GM19035 (cell line): ENCODE data around the gene LTBP1.

Source experiments
- ATAC-seq: cut with Tn5 transposase; IDR thresholded peaks from one replicate; pipeline ENCODE4 v1.9.1; 2021; ENCODE audit not compliant: unreplicated experiment

LTBP1 gene

DNA sequence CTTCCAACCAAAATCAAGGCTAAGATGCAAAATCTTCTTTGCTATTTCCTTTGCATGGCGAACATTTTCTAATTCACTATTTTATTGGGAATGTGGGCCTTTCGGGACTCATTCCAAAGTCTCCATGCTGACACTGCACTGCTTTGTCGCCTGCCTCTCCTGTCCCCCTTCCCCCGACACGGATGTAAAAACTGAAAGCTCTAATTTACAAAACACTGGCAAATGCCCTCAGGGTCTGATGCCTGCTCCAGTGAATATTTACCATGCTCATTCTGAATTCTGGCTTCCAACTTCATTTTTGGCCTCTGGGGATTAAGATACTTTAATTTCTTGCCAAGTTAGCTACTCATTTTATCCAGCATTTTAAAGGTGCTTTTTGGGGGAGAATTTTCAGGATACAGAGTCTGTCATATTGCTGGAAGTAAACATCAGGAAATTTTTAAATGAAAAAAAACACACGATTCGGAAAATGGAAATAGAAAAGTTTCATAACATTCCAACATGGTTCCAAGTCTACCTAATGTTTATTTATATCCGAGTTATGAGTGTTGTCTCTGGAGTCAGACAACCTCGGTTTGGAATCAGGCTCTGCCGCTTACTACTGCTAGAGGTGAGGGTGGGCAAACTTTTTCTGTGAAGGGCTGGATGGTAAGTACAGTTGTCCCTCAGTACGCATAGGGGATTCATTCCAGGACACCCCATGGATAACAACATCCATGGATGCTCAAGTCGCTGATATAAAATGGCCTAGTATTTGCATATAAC lies 14.6 kb upstream of the LTBP1 start:
- no peak for ATAC-seq

GRCh38 chr2:32932825-32933755 lies 13.7 kb upstream of the LTBP1 start:
- ATAC-seq, result no peak

DNA sequence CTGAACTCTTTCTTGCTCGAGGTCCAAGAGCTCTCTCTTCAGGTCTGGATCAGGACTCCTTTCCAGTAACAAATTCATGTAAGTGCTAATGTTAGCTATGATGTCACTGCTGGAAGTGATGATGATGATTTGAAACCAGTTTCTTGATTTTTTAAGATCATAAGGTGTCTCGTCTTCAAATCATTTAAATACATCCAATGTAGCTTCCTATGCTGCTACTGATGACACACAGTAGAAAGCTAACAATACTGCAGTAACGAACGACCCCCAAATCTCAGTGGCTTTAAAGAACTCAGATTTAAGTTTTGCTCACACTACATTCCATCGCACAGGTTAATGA lies 13.0 kb upstream of the LTBP1 start:
- ATAC-seq, result no peak

DNA sequence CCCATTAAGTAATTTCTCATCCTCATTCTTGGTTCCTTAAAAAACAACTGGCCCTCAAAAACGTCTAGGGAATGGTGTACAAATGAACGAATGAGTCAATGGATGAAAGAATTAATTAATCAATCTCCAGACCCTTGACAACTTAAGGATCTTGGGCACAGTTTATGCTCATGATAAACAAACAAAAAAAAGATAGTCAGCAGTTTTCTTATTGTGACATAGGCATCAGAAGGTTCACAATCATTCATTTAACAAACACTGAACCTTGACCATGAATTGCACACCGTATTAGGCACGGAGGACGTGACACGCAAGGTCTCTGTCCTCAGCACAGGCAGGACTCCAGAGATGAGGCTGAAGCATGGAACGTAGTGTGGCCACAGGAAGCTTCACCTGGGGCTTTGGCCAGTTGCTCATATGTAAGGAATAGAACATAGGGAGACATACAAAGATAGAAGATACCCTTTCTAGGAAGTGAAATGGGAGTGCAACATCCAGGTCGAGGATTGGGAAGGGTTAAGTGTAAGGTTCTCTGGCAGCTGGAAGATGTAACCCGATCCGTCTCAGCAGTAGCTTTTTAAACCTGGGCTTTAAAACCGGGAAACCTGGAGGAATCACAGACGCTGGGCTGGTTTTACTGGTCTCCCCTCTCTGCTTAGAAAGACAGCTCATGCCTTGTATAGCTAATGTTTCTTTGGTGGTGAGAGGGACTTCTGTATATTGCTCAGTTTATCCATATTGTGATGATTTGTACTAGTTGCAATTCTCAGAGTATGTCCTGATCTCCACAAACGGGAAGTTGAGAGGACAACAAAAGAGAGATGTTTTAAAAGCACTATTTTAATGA lies 8.9 kb upstream of the LTBP1 start:
- ATAC-seq, result no peak

DNA sequence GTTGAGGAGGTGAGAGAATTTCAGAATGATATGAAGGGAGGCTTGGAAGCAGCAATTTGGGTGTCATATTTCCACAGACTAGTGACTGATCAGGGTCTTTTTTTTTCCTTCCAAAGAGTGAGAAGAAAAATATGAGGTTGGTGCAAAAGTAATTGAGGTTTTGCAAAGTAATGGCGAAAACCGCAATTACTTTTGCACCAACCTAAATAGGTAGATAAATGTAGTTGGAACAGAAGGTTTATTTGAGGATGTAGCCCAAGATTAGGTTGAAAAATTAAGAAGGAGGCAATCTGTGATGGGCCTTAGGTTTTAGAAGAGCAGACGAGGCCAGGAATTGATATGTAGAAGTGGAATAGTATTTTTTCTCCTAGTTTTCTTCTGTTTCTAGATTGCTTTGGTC lies 7.8 kb upstream of the LTBP1 start:
- ATAC-seq, result no peak

- ATAC-seq, result no peak
These were observed 6.3 kb upstream of the LTBP1 start for GRCh38 chr2:32940316-32940997.

DNA sequence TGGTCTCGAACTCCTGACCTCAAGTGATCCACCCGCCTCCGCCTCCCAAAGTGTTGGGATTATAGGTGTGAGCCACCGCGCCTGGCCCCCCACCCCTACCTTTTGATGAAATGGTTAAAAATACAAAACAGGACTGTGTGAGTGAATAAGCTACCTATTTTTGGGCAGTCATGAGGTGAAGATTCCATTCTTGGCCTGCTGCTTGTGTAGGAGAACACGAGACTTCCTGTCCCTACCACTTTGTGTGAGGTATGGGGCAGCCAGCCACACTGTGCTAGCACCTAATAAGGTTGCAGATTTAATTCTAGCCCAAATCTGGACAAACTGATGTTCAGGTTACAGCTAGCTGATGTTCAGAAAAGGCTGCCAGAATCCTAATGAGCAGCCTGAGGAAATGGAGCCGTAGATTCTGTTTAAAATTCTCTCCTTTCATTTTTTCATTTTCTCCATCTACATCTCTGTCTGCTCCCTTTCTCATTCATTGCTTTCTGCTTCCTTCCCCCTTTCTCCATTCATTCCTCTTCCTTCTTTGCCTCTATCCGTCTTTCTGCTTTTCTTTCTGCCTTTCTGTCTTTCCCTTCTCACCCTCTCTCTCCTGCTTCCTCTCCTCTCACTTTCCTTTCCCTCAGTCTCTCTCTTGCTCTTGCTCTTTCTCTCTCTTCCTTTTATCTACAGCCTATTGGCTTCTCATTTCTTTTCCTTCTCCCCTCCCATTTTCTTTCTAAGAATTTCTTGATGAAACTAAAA lies 4.6 kb upstream of the LTBP1 start:
- no peak for ATAC-seq

DNA sequence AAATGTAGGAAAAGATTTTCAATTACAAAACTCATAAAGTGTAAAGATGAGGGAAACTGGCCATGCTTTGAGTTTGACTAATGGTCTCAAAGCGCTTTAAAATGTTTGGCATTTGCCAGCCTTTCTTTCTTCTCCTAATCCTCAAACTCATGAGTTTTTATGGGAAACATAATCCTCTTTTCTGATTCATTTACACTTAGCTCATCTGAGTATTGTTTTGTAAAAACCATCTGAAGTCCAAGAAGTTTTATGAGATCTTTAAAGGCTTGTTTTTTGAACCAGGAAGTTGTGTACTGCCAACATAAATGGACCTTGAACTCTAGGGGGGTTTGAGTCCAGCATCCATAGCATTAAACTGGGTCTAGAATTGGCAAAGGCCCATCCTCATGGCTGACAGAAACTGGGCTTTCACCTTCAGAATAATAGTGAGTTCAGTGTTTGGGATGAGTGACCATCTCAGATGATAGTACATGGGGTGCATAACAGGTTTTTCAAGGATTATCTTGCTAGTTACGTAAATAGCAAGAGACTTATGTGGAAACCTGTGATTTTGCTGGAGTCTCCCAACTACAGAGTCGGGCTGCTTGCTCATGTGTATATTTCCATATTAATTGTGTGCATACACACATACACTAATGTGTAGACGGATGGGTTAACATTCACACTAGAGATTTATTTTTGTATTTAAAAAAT lies 3.8 kb upstream of the LTBP1 start:
- ATAC-seq, result no peak

DNA sequence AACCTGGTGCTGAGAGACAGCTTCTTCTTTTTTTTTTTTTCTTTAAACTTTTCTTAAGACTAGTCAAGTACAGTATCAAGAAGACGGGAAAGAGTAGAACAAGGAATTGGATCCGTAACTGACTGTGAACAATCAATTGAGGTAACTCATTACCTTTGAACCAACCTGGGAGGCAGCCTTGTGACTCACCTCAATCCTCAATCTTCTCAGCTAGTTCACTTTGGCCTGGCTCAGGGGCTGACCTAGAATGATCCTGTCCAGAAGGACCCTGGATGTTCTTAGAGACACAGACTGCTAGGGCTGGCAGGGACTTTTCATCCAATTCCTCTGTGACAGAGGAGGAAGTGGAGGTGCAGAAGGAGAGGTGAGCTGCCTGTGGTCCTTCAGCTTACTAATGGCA lies 1.5 kb upstream of the LTBP1 start:
- no peak for ATAC-seq

DNA sequence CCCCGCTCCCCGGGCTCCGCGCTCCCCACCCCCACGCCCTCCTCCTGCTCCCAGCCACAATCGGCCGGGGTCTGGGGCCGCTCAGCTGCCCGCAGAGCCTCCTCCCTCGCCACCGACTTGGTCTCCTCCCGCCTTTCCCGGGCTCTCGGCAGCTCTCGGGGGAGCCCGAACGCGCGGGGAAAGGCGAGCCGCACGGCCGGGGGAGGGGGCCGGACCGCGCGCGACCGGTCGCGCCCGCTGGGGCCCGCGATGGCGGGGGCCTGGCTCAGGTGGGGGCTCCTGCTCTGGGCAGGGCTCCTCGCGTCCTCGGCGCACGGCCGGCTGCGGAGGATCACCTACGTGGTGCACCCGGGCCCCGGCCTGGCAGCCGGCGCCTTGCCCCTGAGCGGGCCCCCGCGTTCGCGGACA lies 327 bp downstream of the LTBP1 start:
- ATAC-seq, result peak; percentile 26

DNA sequence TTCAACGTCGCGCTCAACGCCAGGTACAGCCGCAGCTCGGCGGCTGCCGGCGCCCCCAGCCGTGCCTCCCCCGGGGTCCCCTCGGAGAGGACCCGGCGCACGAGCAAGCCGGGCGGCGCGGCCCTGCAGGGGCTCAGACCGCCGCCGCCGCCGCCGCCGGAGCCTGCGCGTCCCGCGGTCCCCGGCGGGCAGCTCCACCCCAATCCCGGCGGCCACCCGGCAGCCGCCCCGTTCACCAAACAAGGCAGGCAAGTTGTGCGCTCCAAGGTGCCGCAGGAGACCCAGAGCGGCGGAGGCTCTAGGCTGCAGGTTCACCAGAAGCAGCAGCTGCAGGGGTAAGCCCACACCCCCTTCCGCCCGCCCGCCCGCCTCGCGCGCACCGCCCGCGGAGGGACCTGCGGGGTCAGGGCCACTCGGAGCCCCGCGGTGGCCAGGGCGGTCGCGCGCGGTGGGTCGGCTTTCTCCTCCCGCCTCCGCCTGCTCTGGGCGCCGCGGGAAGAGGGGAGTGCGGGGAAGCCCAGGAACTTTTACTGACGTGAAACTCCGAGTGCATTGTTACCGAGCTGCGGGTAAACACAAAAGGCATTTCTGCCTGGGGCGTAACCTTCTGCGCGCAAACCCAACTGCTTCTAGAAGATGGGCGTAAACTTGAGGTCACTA lies 861 bp downstream of the LTBP1 start:
- ATAC-seq, result peak; percentile 36

DNA sequence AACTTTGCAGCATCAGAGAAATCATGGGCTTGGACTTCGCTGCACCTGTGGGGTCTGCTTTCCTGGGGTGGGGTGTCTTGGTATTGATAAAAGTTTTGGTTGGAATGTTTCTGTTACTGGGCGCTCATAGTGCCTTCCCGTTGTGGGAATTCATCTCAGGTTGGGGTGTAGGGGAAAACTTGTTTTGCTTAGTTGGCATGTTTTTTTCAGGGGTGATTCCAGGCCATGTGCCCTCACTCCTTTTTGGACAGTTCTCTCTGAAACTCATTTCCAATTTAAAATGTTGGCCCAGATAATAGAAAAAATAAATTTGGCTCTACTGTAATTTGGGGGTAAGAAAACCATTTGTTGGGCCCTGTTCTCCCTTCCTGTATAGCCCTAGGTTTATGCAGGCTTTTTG lies 1.5 kb downstream of the LTBP1 start:
- no peak for ATAC-seq

DNA sequence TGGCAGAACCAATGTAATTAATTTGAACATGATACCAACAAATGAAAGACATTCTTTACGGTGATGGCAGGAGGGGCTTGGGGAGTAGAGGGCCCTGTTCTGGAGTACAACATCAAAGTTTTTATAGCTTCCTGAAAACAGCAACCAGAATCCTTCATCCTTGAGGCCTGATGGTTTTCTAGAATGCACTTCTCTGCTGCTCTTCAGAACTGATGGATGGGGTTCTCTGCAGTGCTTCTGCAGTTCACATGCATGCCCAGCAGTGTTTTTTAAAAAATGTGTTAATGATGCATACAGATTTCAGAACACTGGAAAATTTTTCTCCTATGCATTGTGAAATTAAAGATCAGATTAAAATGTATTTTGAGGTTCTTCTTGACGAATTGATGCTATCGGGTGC lies 2.5 kb downstream of the LTBP1 start:
- no peak for ATAC-seq

DNA sequence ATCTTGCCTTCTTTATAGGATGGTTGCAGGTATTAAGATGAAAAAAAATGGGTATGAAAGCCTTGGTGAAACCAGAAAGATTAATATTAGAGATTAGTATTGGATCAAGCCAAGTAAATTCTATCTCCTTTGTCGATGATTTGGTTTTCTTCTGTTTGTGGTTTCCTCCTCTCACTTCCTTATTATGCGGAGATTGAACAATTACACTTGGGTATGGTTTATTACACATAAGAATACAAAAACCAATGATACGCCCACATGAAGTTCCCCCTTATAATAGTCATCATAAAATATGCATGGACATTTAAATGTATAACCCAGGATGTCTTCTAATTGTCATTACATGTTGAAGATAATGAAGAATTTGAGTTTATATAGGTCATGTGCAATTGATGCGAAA lies 4.9 kb downstream of the LTBP1 start:
- ATAC-seq, result no peak

DNA sequence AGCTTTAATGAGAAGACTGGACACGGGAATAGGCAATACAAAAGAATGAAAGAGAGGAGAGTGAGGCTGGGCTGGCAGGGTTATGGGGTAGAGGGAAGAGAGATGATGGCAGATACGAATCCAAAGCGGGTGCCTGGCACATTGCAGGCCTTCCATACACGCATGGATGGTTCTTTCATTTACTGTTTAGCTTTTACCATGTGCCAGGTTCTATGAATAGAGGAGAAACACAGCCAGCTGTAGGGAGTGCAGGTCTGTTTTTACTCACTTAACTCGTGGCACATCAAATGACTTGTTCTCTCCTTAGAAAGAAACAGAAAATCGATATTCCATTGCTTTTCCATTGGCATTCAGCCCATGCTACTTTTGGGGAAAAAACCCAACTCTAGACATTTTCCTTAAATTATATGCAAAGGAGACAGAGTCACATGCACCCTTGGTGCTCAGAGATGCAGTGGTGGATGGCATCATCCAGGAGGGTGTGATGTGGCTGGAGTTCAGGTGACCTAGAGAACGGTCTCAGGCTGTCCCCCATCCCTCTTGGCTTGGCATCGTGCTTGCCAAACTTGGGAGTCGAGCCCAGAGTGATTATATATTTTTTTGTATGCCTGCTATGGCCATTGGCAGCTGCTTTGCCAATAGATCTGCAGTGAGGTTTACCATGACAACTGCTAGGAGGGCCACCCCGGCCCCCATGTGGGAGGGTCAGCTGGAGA lies 6.2 kb downstream of the LTBP1 start:
- ATAC-seq, result no peak

DNA sequence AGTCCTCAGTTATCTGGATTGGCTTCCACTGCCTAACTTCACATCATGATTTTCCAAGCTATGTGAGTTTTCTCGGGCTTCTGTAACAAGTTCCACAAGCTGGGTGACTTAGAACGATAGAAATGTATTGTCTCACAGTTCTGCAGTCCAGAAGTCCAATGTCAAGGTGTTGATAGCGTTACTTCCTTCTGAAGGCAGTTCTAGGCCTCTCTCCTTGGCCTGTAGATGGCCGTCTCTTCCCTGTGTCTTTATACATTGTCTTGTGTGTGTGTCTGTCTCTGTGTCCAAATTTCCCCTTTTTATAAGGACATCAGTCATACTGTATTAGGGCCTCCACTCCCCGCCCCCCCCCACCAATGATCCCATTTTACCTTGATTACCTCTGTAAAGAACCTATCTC lies 7.5 kb downstream of the LTBP1 start:
- no peak for ATAC-seq

GRCh38 chr2:32958821-32959220 lies 12.1 kb downstream of the LTBP1 start:
- no peak for ATAC-seq

- no peak for ATAC-seq
These were observed 13.5 kb downstream of the LTBP1 start for GRCh38 chr2:32960238-32960637.
